Heart left ventricle (tissue), 13 donors: Measurements from ENCODE around the gene WDR93.

Experiments used
- CTCF ChIP-seq, 12 donors: fragments of 200-600 bp; sonication (generic) in 4 of 12; IDR thresholded peaks; one replicate each; pipeline versions ENCODE4 v1.5.0 to v1.8.0; 2018 to 2022; ENCODE audit warnings: antibody characterized with exemption in 12 of 12, mild to moderate bottlenecking in 5 of 12
- POLR2A ChIP-seq, 2 donors: fragments of 450-650 bp; IDR thresholded peaks; one replicate each; pipeline ENCODE4 v1.6.1; 2017; ENCODE audit warnings: antibody characterized with exemption in 2 of 2, mild to moderate bottlenecking in 2 of 2, moderate library complexity in 2 of 2
- donor health status: ischemic (EF 13 %, LVEDD 7.1; RV severe dilation, severe dysfunction).
- donor health status: DM: no; HTN: yes; CAD: no.
- donor health status: DM: no; HTN: no; CAD: no.
- donor health status: ischemic (EF 25% LVEDD 6.9; RV normal size, moderate dysfunction).
- donor health status: ischemic (EF 25% LVEDD 5.7; RV mildly dilated, moderate dysfunction).
- donor health status: ischemic (EF 35%, LVEDD 5.7; RV mildly dilated, moderate dysfunction).
- donor health status: nonischemic (EF 11% LVEDD 7.7; RV severe dilation, severe dysfunction).
- donor health status: DM: yes; HTN: yes; CAD: no.
- donor health status: PGD.
- donor health status: ischemic (EF 29% LVEDD 5.4; RV normal size, mild dysfunction).
- donor health status: nonischemic (EF 23%, LVEDD 6.1; RV moderate dilation, normal function).

DNA sequence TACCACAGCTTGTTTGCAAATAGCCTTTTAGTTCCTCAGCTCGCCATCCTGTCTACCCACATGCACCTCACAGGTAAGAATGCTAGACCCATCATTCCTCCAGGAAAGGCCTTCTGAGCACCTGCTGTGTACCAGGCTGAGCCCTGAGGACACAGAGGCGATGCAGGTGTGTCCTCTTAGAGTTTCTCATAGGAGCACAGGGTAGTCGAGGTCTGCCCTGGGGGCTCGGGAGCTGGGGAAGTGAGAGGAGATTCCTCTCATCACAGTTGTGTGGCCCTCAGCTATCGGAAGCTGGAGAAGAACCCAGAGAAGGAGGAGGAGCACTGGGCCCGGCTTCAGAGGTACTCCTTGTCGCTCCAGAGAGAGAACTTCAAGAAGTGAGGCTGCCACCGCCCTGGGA lies 52.4 kb downstream of the WDR93 start:
- no peak for TF ChIP-seq CTCF (IDR thresholded peaks at IDR 0.05)
- no peak for TF ChIP-seq POLR2A (IDR thresholded peaks at IDR 0.05)
